ENCODE results near the gene NIBAN1.

DNA sequence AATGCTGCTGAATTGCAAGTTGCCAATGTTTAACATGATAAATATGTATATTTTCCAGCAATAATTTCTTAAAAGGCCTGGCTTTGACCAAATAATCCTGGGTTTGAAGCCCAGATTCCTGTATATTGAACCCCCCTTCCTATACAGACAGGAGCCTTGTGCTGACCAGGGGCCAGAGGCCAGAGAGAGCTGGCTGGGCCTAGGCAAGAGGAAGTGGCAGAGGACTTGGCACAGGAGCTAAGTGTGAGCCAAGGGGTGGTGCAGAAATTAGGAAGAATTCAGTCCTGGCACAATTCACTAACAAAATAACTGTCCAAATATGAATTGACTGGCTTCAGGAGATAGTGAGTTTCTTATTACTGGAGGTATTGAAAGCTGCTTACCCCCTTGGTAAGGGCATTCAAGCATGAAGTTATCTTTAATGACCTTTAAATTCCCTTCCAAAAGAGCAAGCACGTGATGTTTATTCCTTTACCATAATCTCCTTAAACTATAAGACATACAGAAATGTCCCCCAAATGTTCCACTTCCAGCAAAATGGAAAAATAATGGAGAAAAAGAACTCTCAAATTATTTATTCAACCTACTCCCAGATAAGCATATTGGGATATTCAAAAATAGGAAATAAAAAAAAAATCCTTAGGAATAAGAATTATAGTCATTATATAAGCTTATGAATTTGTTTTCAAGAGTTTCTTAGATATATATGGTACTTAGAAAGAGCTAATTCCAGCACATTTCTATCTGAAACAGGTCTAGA is 26.6 kb downstream of the NIBAN1 start:
- TF ChIP-seq EP300 (IDR thresholded peaks at IDR 0.05), result no peak
- no peak for TF ChIP-seq POLR2A (IDR thresholded peaks at IDR 0.05)
- TF ChIP-seq, protein P1, sequence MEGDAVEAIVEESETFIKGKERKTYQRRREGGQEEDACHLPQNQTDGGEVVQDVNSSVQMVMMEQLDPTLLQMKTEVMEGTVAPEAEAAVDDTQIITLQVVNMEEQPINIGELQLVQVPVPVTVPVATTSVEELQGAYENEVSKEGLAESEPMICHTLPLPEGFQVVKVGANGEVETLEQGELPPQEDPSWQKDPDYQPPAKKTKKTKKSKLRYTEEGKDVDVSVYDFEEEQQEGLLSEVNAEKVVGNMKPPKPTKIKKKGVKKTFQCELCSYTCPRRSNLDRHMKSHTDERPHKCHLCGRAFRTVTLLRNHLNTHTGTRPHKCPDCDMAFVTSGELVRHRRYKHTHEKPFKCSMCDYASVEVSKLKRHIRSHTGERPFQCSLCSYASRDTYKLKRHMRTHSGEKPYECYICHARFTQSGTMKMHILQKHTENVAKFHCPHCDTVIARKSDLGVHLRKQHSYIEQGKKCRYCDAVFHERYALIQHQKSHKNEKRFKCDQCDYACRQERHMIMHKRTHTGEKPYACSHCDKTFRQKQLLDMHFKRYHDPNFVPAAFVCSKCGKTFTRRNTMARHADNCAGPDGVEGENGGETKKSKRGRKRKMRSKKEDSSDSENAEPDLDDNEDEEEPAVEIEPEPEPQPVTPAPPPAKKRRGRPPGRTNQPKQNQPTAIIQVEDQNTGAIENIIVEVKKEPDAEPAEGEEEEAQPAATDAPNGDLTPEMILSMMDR (IDR thresholded peaks at IDR 0.05), result no peak
